GM12878 (cell line): ENCODE measurements around the gene FAM222B. TPM values are rescaled to one million over a fixed set of nuclear protein-coding genes. Genes with fewer than 3 reads are reported as not detected.

Source experiments
- ATF7 ChIP-seq: fragments of 450-650 bp; IDR thresholded peaks from 2 replicates; pipeline ENCODE4 v1.6.1; 2016; ENCODE audit warnings: low read depth, mild to moderate bottlenecking
- CBX5 ChIP-seq: sonication (generic); IDR thresholded peaks from 2 replicates; pipeline ENCODE4 v1.6.1; 2016; ENCODE audit warnings: low read depth, moderate library complexity, mild to moderate bottlenecking, inconsistent platforms
- CHD1 ChIP-seq: IDR thresholded peaks from 2 replicates; pipeline ENCODE4 v1.6.1; 2012; ENCODE audit warnings: low read depth, low read length, improper control_type of control experiment
- CHD2 ChIP-seq: IDR thresholded peaks from 2 replicates; pipeline ENCODE4 v1.6.1; 2011; ENCODE audit warnings: low read depth, low read length, improper control_type of control experiment, borderline replicate concordance
- CTCF ChIP-seq, 3 experiments: IDR thresholded peaks in 2 of 3; conservative IDR thresholded peaks in 1 of 3; 2 replicates each; pipeline ENCODE4 v1.5.1; 2011; ENCODE audit warnings: low read depth in 3 of 3, low read length in 3 of 3, mild to moderate bottlenecking in 3 of 3, control low read depth in 2 of 3, moderate library complexity in 2 of 3, inconsistent platforms in 1 of 3, mixed read lengths in 1 of 3; ENCODE audit not compliant: control insufficient read depth in 2 of 3, insufficient read depth in 1 of 3; ENCODE audit errors: extremely low read depth in 1 of 3
- EZH2 ChIP-seq: IDR thresholded peaks from 2 replicates; pipeline ENCODE4 v1.6.1; 2012; ENCODE audit warnings: low read depth, mild to moderate bottlenecking, control low read depth, inconsistent platforms, low read length, borderline replicate concordance; ENCODE audit not compliant: control insufficient read depth
- GABPA ChIP-seq: IDR thresholded peaks from 2 replicates; pipeline ENCODE4 v1.6.1; 2014; ENCODE audit warnings: antibody characterized with exemption, low read depth, mild to moderate bottlenecking, inconsistent platforms
- GATAD2B ChIP-seq: fragments of 450-650 bp; conservative IDR thresholded peaks from 2 replicates; pipeline ENCODE4 v1.6.1; 2017; ENCODE audit warnings: low read depth, mild to moderate bottlenecking, moderate library complexity
- IKZF1 ChIP-seq: fragments of 450-650 bp; conservative IDR thresholded peaks from 2 replicates; pipeline ENCODE4 v1.6.1; 2017; ENCODE audit warnings: antibody characterized with exemption, mild to moderate bottlenecking
- IRF4 ChIP-seq: IDR thresholded peaks from 2 replicates; pipeline ENCODE4 v1.6.1; 2011; ENCODE audit warnings: low read depth, low read length
- LARP7 ChIP-seq: fragments of 450-650 bp; IDR thresholded peaks from 2 replicates; pipeline ENCODE4 v1.6.1; 2017; ENCODE audit warnings: mild to moderate bottlenecking
- MYB ChIP-seq: fragments of 150-350 bp; IDR thresholded peaks from 2 replicates; pipeline ENCODE4 v1.6.1; 2014; ENCODE audit warnings: mild to moderate bottlenecking, low read depth, low read length, borderline replicate concordance
- POU2F2 ChIP-seq: IDR thresholded peaks from 3 replicates; pipeline ENCODE4 v1.6.1; 2011; ENCODE audit warnings: low read depth, mild to moderate bottlenecking, low read length, borderline replicate concordance
- PRDM15 ChIP-seq: fragments of 450-650 bp; formaldehyde crosslinking; IDR thresholded peaks from 2 replicates; pipeline ENCODE4 v1.4.0; 2020; ENCODE audit warnings: mild to moderate bottlenecking, moderate library complexity
- RFX5 ChIP-seq: IDR thresholded peaks from 2 replicates; pipeline ENCODE4 v1.6.1; 2011; ENCODE audit warnings: low read depth, low read length, improper control_type of control experiment
- RUNX3 ChIP-seq: IDR thresholded peaks from 2 replicates; pipeline ENCODE4 v1.6.1; 2012; ENCODE audit warnings: low read length, inconsistent platforms
- SMAD5 ChIP-seq: IDR thresholded peaks from 2 replicates; pipeline ENCODE4 v1.6.1; 2016; ENCODE audit warnings: antibody characterized with exemption, low read depth
- SMC3 ChIP-seq: IDR thresholded peaks from 2 replicates; pipeline ENCODE4 v1.6.1; 2011; ENCODE audit warnings: low read length, improper control_type of control experiment, borderline replicate concordance
- SREBF2 ChIP-seq: IDR thresholded peaks from 2 replicates; pipeline ENCODE4 v1.6.1; 2012; ENCODE audit warnings: mild to moderate bottlenecking, low read length
- STAT1 ChIP-seq: fragments of 450-650 bp; conservative IDR thresholded peaks from 2 replicates; pipeline ENCODE4 v1.6.1; 2014; ENCODE audit warnings: antibody characterized with exemption, mild to moderate bottlenecking
- TAF1 ChIP-seq: IDR thresholded peaks from 2 replicates; pipeline ENCODE4 v1.6.1; 2011; ENCODE audit warnings: mild to moderate bottlenecking, low read depth, low read length, borderline replicate concordance
- USF1 ChIP-seq: IDR thresholded peaks from 2 replicates; pipeline ENCODE4 v1.6.1; 2011; ENCODE audit warnings: borderline replicate concordance, low read depth, mild to moderate bottlenecking, moderate library complexity, mixed read lengths, low read length; ENCODE audit not compliant: insufficient read depth; ENCODE audit errors: extremely low read length
- WRNIP1 ChIP-seq: IDR thresholded peaks from 2 replicates; pipeline ENCODE4 v1.6.1; 2011; ENCODE audit warnings: low read depth, low read length, improper control_type of control experiment, borderline replicate concordance
- ZNF207 ChIP-seq: fragments of 450-650 bp; IDR thresholded peaks from 2 replicates; pipeline ENCODE4 v1.6.1; 2014; ENCODE audit warnings: antibody characterized with exemption, mild to moderate bottlenecking, borderline replicate concordance
- ZNF217 ChIP-seq: fragments of 450-650 bp; IDR thresholded peaks from 2 replicates; pipeline ENCODE4 v1.6.1; 2017; ENCODE audit warnings: antibody characterized with exemption, mild to moderate bottlenecking
- polyA plus RNA-seq, 11 experiments: library from polyadenylated mRNA; depleted of rRNA in 4 of 11; unstranded in 6 of 11; stranded (reverse) in 5 of 11; fragments of >200 nt; fragmentation: Nextera tagmentation in 4 of 11; fragmentation: Illumina TruSeq in 1 of 11; extraction: Ambion mirVana in 4 of 11; extraction: Trizol in 1 of 11; gene quantifications; 1 replicate in 1 of 11; 2 replicates in 10 of 11; pipeline versions ENCODE4 v1.2.1 to v1.2.3, GENCODE V29; 2011 to 2016; ENCODE audit warnings: inconsistent platforms in 2 of 11, missing spikeins in 2 of 11, low read depth in 1 of 11
- total RNA-seq, 4 experiments: library from RNA; depleted of rRNA in 3 of 4; stranded (reverse); fragments of >200 nt in 3 of 4; fragmentation: Illumina TruSeq in 1 of 4; extraction: Trizol in 1 of 4; gene quantifications; 2 replicates each; pipeline versions ENCODE4 v1.2.1 to v1.2.3, GENCODE V29; 2013 to 2021

FAM222B gene
- total and polyA plus RNA-seq, 10 of the 15 experiments (the other 5 are each of a cell fraction or from before 2014, with no cell fraction given) = 2.8 to 18.3 (median 6.4) TPM

- TF ChIP-seq SMAD5 (0 out of 2 replicates have a peak, but pooled peaks have one; percentile 38), ZNF207 (0 out of 2 replicates have a peak, but pooled peaks have one; percentile 13), EZH2 (no peak), STAT1 (no peak), WRNIP1 (no peak), TAF1 (peak; percentile 96), CTCF (IDR thresholded peaks at IDR 0.05 in 2 of 3, conservative IDR thresholded peaks at IDR 0.05 in 1 of 3; ENCODE audit: control insufficient read depth in 2 of 3, extremely low read depth in 1 of 3, insufficient read depth in 1 of 3, low read depth in 3 of 3, low read length in 3 of 3) (peak in 1 of 3 experiments; percentile 26; a peak in 1 of 6 replicates), POU2F2 (peak; percentile 78; the same call in 1 of the 3 replicates), PRDM15 (CRISPR knock-in tag) (no peak), SMC3 (no peak), IKZF1 (peak; percentile 95), RFX5 (no peak), CHD2 (no peak; the same call in none of the 2 replicates), USF1 (no peak), ATF7 (no peak), MYB (0 out of 2 replicates have a peak, but pooled peaks have one; percentile 22), IRF4 (no peak), ZNF217 (0 out of 2 replicates have a peak, but pooled peaks have one; percentile 37), GABPA (no peak), CHD1 (no peak; the same call in 1 of the 2 replicates), LARP7 (peak; percentile 57), CBX5 (no peak), RUNX3 (no peak), SREBF2 (no peak), GATAD2B (peak; percentile 98; the same call in 1 of the 2 replicates)
Measured at GRCh38 chr17:28743243-28744103, 99.1 kb downstream of the FAM222B start, which contains the start of gene TRAF4 (continued).
